Effector CD4-positive, alpha-beta T cell (primary cell): ENCODE results near the gene ZNF165.
"Not testable (repeated sequence)": the region's sequence is repeated elsewhere in the genome, so short reads cannot be mapped to it uniquely, and the experiment has no call there.

Source experiments
- DNase-seq: peaks from one replicate; pipeline ENCODE4 v3.0.0-alpha.2; 2020
- total RNA-seq: gene quantifications from one replicate; lab custom pipeline; 2026; lab: John Stamatoyannopoulos, UW

ZNF165 gene
- 14.1 reads per million, percentile 39 among the genes with 10 or more reads in this experiment for total RNA-seq

DNA sequence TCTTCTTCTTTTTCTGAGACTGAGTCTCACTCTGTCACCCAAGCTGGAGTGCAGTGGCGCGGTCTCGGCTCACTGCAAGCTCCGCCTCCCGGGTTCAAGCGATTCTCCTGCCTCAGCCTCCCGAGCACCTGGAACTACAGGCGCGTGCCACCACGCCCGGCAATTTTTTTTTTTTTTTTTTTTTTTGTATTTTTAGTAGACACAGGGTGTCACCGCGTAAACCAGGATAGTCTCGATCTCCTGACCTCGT, at the start of gene ZNF165:
Gene ZNF165 (plus strand): TSS at position 188 of the 250 bp plus-strand sequence. CDS start 4,913 bp downstream, outside the sequence.
- not testable (repeated sequence) for DNase-seq

DNA sequence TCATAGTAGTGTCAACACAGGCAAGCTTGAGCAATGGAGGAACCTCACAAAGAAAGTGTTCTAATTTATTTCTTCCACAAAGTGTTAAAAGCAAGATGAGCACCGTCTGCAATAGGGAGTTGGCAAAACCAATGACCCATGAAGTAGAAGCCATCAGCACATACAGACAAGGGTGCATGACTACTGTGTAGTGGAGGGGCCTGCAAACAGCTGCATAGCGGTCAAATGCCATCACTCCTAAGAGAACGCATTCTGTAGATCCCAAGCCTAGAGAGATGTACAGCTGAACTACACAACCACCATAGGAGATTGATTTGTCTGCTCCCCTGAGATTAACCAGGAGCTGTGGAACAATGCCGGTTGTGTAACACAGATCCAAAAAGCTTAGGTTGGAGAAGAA, 26.8 kb upstream of the ZNF165 start:
- no peak for DNase-seq

DNA sequence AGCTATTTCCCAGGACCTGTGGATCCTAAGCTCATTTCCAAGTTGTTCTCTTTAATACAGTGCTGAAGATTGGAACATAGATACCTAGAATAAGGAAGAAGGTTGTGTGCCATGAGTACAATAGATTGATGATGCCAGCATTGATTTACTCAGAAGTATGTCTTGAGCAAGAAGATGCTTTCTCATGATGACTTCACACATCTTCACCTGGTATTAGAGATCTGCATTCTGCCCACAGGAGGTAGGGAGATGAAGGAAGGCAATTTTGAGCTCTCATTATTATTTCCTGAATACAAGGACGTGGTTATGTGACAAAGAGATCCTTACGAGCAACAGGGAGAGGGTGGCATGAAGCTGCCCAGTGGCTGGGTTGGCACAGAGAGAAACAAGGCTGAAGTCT, 20.0 kb upstream of the ZNF165 start:
- DNase-seq: no peak

DNA sequence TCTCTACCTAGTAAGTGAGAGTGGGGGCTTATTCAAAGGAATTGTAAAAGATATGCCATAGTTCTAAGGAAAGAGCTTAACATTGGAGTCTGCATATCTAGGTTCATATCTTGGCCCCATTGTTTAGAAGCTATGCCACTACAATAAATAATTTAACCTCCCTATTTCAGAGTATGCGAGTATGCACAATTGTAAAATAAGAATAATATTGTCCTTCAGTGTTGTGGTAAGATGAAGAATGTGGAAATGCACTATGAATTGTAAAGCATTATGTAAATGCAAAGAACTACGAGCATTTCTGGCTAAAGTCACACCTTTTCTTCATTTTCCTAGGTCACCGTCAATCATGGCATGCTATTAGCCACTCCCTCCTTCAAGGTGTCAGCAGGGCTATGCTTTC, 16.1 kb upstream of the ZNF165 start:
- DNase-seq: no peak

DNA sequence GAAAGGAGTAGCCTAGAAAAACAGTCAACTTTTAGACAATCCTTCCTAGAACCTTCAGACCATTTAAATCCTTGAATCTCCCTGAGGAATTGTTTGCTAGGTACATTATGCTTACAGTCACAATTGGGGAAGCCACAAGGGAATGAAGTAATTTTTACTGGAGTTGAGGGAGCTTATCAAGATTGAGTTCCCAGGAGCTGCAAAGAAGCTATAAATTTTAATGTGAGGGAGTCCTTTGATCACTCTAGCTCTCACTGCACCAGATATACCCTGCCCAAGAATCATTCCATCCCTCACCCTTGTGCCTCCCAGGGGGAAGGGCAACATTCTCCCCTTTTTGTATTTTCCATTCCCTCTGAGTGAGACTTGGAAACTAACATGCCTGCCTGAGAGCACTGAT, 12.3 kb upstream of the ZNF165 start:
- no peak for DNase-seq

DNA sequence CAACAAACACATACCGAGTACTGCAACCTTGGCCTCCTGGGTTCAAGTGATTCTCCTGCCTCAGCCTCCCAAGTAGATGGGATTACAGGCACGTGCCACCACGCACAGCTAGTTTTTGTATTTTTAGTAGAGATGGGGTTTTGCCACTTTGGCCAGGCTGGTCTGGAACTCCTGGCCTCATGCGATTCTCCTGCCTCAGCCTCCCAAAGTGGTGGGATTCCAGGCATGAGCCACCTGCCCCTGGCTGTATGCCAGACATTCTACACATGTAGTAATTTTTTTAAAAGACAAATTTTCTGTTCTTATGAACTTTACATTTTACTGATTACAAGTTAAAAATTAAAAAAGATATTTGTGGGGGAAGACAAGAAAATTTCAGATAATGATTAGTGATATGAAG, 9.4 kb upstream of the ZNF165 start:
- not testable (repeated sequence) for DNase-seq

DNA sequence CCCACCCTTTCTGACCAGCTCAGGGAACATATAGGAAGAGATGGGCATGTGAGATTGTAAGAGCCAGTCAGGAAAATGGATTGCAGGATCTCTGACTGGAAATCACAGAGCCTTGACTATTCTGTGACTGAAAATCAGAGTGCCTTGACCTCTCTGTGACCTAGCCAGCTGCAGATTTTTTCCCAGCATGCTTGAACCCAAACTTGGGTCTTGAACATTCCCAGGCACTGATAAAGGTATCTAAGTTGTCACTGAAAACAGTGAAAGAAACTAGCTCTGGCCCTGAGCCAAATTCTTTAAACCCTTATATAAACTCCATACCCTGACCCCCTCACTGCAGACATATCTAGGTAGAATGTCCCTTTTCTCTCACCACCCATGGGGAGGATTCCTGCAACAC, 2.3 kb upstream of the ZNF165 start:
- DNase-seq: no peak

DNA sequence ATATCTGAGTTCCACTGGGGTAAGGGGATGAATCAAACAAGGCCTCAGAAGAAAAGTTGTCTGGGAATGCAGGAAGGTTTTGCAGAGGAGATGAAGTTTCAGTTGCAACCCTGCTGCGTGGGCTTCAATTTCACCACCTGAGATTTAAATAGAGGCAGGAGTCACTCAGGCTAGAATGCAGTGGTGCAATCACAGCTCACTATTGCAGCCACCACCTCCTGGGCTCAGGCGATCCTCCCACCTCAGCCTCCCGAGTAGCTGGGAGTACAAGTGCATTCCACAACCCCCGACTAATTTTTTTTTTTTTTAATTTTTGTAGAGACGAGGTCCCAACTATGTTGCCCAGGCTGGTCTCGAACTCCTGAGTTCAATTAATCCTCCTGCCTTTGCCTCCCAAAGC, 1.5 kb upstream of the ZNF165 start:
- no peak for DNase-seq

DNA sequence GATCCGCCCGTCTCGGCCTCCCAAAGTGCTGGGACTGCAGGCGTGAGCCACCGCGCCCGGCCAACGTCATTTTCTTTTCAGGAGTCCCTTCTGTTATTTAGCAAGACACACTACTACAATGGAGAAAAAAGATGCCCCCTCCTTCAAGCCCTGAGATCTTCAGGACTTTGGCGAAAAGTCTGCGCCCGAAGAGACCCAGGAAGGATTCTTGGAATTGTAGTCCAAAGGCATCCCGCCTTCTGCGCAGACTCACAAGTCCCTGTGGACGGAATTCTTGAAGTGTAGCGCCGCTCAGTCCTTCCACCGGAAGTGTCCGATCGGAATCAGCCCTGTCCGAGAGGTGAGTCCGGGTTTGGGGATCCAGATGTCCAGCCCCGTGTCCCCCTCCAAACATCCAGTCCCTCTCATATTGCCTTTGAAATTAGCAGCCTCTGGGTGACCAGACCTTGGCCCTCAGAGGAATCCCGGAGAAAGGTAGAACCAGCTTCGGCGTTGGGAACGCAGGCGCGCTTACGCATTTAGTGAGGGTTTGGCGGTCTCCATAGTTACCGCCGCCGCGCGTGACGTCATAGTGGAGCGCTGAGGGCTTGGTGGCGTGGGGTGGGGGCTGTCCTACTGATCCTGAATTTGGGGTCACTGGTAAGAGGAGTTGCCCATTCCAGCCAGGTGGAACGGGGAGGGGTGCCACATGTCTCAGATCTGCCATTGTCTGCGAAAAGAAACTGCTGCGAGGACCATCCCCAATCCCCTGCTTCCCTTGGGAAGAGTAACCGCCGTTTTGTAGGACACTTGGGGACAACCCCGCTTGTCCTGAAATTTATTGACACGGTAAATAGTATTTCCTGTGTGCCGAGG, 490 bp downstream of the ZNF165 start:
- peak; percentile 88 for DNase-seq

DNA sequence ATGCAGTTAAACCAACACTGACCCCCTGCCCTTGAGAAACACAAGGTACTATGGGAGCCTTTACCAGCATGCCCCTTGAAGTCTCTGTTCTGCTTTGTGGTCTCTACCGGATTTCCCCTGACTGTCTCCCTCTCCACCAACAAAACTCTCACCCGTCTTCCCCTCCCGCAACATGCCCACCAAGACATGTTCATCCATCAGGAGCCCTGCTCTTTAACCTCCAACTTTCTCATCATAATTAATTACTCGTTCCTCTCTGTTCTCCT, 1.1 kb downstream of the ZNF165 start:
- DNase-seq: peak; percentile 39

DNA sequence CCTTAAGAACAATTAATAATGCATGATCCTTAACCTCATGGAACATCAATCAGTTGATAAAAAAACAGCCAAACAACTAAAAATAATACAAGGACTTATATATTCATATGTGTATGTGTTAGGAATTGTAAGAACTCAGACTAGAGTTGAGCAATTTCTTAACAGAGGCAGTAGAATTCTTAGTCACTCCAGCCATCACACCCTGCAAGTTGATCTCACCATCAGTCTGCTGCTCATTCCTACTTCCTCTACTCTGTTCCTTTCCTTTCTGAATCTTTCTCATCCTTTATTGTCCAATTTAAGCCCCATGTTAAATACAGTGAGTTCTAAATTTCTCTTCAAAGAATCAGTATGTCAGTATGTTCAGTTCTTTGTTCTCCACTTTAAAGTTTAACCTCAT, 2.6 kb downstream of the ZNF165 start:
- no peak for DNase-seq

DNA sequence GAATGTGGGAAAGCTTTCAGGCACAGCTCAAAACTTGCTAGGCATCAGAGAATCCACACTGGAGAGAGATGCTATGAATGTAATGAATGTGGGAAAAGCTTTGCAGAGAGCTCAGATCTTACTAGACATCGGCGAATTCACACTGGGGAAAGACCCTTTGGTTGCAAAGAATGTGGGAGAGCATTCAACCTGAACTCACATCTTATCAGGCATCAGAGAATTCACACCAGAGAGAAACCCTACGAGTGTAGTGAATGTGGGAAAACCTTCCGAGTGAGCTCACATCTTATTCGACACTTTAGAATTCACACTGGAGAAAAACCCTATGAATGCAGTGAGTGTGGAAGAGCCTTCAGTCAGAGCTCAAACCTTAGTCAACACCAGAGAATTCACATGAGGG, 8.7 kb downstream of the ZNF165 start:
- DNase-seq: no peak

DNA sequence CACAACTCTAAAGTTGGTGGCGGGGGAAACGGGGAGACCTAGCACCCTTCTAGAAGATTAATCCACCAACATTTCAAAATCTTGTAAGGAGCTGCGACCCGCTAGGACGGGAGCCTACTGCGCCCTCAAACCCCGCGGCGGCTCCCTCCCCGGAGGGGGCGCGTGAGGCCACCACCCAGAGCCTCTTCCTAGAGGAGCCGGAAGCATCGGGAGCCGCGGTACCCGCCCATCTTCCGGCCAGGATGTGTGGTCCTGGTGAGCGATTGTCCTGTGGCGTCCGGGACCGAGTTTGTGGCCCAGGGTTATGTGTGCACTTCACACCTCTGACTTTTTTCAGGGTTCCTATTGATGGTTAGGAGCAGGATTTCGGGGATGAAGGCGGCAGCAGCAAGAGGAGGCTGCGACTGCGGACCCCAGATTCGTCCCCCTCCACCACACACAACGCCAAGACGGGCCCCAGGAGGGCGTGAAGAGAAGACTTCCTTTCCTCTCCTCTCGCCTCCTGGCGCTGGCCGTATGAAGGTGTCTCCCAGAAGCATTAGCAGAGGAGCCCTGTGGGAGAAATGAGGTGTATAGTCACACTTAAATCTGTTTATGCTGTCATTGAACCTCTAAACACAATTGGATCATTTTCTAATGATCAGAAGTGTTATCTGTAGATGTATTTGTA, 10.7 kb downstream of the ZNF165 start:
- no peak for DNase-seq

DNA sequence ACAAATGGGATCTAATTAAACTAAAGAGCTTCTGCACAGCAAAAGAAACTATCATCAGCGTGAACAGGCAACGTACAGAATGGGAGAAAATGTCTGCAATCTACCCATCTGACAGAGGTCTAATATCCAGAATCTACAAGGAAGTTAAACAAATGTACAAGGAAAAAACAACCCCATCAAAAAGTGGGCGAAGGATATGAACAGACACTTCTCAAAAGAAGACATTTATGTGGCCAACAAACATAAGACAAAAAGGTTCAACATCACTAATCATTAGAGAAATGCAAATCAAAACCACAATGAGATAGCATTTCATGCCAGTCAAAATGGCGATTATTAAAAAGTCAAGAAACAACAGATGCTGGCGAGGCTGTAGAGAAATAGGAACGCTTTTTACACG, 21.9 kb downstream of the ZNF165 start:
- DNase-seq: not testable (repeated sequence)

DNA sequence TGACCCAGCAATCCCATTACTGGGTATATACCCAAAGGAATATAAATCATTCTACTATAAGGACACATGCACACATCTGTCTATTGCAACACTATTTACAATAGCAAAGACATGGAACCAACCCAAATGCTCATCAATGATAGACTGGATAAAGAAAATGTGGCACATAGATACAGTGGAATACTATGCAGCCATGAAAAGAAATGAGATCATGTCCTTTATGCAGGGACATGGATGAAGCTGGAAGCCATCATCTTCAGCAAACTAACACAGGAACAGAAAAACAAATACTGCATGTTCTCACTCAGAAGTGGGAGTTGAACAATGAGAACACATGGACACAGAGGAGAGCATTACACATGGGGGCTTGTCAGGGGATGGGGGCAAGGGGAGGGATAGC, 22.3 kb downstream of the ZNF165 start:
- DNase-seq: not testable (repeated sequence)

DNA sequence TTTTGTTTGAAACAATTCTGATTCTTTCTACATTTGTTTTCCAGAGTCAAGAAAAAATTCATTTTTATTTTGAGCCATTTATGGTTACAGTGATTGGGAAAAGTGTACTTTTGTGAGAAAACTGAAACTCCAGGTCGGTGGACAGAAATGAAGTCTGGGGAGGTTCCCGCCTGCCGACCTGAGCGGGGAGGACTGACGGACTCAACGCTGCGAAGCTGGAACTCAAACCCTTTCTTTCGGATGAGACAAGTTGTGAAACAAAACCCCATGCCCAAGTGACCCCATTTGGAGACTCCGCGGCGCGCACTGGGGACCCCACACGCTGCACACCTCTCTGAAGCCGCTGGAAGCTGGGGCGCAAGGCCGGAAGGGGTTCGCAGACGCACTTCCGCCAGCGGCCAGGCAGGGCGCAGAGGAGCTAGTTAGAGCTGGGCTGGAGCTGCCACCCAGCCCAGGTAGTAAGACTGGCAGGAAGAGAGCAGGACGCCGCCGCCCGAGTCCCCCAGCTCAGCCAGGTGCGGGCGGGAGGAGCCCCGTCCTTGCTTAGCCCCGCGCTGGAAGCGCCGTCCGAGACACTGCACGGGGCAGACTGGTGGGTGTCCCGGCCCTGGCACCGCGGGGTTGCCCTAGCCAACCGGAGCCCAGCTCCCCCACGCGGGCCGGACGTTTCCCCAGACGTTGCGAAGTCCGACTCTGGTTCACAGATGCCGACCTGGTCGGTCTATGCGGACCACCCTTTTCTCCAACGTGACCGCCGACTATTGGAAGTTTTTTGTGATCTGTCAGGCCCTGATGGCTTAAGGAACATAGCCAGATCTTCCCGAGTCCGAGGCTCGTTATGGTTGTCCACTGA, 24.2 kb downstream of the ZNF165 start:
- peak; percentile 71 for DNase-seq

DNA sequence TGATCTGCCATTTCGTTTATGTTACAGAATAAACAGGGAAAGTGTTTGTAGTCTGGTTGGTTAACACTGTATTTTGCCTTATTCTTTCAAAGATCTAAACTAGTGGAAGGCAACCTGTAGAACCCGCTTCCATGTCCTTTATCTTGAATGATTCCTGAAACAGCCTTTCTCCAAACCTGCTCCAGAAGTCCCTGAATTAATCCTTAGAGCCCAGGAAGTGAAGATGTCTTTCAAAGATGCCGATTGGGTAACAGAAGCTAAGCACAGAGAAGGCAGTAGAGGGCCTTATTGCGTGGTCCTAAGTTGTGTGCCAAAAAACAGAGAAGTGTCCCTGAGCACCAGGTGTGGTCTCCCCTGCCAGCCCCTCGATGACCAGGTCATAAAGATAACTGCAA, 24.9 kb downstream of the ZNF165 start:
- DNase-seq: no peak

DNA sequence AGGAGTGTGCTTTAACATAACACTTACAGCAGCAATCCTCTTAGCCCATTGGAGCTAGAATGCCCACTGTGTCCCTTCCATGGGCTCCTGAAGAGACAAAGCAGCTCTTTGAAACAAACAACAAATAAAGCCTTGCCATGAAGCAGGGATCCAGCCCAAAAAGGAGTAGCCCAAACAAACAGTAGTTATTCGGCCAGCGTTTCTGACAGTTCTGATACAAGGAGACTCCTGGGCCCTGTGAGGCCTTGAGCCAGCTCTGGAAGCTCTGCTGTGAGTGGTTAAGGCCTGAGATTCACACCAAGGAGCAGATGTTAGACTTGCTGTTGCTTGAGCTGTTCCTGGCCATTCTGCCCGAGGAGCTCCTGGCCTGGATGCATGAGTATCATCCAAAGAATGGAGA, 27.1 kb downstream of the ZNF165 start:
- no peak for DNase-seq

DNA sequence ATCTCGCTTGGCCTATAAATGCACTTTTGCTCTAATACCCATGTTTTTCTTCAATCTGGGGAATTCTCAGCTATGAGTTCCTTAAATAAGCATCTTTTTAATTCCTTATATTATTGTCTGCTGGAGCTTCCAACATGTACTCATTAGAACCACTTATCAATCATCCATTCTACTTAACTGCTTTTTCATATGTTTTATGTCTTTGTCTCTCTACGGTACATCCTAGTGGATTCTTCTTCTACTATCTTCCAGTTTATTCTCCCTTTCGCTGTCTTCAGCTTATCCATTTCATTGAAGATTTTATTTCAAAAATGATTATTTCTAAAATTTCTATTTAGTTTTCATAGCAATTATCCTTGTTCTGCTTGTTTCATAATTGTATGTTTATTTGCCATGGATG, 31.6 kb downstream of the ZNF165 start:
- no peak for DNase-seq

DNA sequence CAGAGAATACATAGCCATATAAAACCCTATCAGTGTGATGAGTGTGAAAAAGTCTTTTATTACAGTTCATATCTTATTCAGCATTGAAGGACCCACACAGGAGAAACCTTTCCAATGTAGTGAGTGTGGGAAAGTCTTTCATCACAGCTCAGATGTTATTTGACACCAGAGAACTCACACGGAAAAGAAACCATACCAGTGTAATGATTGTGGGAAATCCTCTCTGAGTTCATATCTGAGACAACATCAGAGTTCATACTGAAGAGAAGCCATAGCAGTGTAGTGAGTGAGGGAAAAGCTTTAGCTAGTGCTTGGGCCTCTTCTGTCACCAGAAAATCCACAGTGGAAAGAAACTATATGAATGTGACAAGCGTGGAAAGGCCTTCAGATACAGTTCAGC, 35.4 kb downstream of the ZNF165 start:
- DNase-seq: no peak

DNA sequence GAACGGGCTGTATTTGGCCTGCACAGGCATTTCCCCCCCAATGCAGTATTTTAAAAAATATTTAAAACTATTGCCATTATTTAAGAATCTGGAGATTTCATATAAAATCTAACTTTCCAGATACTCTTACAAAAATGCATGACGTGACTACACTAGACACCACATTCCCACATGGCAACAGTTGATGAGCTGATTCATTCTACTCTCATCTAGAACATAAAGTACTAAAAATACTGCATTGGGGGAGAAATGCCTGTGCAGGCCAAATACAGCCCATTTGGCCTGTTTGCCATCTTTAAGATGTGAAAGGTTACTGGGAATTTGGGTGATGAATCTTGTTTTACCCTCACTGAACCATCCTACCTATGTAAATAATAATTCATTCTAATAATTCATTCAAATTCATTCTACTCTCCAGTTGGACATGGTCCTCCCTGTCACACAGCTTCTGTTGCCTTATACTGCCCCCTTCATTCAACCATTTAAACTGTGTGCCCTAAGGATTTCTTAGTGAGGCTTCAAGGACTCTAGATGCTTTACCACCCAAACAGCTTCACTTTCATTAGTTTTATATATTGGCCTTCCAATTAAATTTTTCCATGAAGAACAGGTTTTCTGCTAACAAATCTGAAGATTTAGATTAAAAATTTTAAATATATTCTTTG, 37.1 kb downstream of the ZNF165 start:
- no peak for DNase-seq

DNA sequence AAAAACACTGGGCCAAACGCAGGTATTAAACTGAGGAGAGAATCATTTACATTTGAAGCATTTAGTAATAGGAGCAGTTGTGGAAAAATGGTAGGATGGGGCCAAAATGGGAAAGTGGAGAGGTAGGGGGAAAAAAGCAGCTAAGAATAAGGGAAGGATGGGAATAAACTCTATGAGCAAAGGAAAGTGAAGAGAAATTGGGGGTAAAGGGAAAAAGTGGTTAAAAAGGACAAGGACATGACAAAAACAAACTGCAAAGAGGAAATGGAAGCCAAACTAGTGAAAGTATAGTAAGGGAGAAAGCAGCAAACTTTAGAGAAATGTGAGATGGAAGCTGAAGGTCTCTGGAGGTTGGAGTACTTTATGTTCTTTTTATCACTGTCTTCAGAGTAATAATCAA, 37.8 kb downstream of the ZNF165 start:
- no peak for DNase-seq

DNA sequence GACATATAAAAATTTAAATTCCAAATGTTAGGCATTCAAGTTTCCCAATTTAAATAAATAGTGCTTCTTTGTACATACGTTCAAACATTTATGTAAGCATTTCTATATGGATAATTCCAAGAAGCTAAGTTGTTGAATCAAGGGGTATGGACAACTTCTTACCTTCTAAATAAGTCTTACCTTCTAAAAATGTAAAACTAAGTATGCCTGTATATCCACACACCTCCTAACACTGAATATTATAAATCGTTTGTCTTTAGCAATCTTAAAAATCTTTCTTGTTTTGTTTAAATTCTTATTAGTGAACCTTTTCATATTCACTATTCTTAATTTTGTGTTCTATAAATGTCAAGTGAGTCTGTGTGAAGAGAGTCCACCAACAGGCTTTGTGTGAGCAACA, 41.5 kb downstream of the ZNF165 start:
- no peak for DNase-seq
